Measurements from ENCODE around the gene MCAT. TPM values are rescaled to one million over a fixed set of nuclear protein-coding genes. Genes with fewer than 3 reads are reported as not detected.
A peak's percentile ranks its signal among the peaks of the same experiment; 100 is the strongest.

The MCAT gene
- total RNA-seq, 2 experiments from 2014 or later: 14.8 to 15.0 TPM

GRCh38 chr22:43131773-43132501 is 11.3 kb downstream of the MCAT start:
- CTCF ChIA-PET: no interaction called here
- intact Hi-C loops (cut with micrococcal nuclease): no loop called here
- POLR2A ChIA-PET: interaction anchor here (0.9 kb wide), 1 partner anchor 517 kb away, joined by 3 read pairs; the partner anchor contains the start of gene POLDIP3
- no peak for ATAC-seq
- Mint-ChIP-seq H3K27me3 (no peaks in the 10 kb centered on the region), H3K36me3 (ENCODE audit: low read depth) (peaks cover 26% of the 10 kb centered on the region), H3K4me3 (no peak overlapping the region), H3K9me3 (no peaks in the 10 kb centered on the region), H3K4me1 (ENCODE audit: low read depth) (peaks cover 15% of the 10 kb centered on the region), H3K27ac (no peak overlapping the region)
- TF ChIP-seq CTCF (IDR thresholded peaks at IDR 0.05): no peak
- no peak for DNase-seq

- DNase-seq (no peak), ATAC-seq (no peak)
- peaks cover 17% of the 10 kb centered on the region for H3K4me1 Mint-ChIP-seq (ENCODE audit: low read depth)
- intact Hi-C loops (cut with micrococcal nuclease): no loop called here
- CTCF ChIA-PET: interaction anchor here (0.7 kb wide), 1 partner anchor 9 kb away, joined by 3 read pairs; no protein-coding TSS in a partner anchor
- POLR2A ChIA-PET: interaction anchor here (1.1 kb wide), 1 partner anchor 165 kb away, joined by 3 read pairs; no protein-coding TSS in a partner anchor
- peaks cover 22% of the 10 kb centered on the region for H3K36me3 Mint-ChIP-seq (ENCODE audit: low read depth)
- no peak for TF ChIP-seq CTCF (IDR thresholded peaks at IDR 0.05)
- H3K27me3 Mint-ChIP-seq: no peaks in the 10 kb centered on the region
- H3K4me3 Mint-ChIP-seq: no peak overlapping the region
- no peak overlapping the region for H3K27ac Mint-ChIP-seq
- no peaks in the 10 kb centered on the region for H3K9me3 Mint-ChIP-seq
These were observed 13.5 kb downstream of the MCAT start for GRCh38 chr22:43129426-43130425.

GRCh38 chr22:43128928-43129424 is 14.2 kb downstream of the MCAT start:
- CTCF ChIA-PET: no interaction called here
- no peak for ATAC-seq
- Mint-ChIP-seq H3K36me3 (ENCODE audit: low read depth) (peaks cover 17% of the 10 kb centered on the region), H3K27ac (no peak overlapping the region), H3K4me1 (ENCODE audit: low read depth) (peaks cover 17% of the 10 kb centered on the region), H3K27me3 (no peaks in the 10 kb centered on the region), H3K9me3 (no peaks in the 10 kb centered on the region), H3K4me3 (no peak overlapping the region)
- intact Hi-C loops (cut with micrococcal nuclease): no loop called here
- no peak for TF ChIP-seq CTCF (IDR thresholded peaks at IDR 0.05)
- POLR2A ChIA-PET: no interaction called here
- peak; percentile 14 for DNase-seq

- Mint-ChIP-seq H3K27ac (no peak overlapping the region), H3K27me3 (no peaks in the 10 kb centered on the region), H3K4me3 (no peak overlapping the region), H3K9me3 (no peaks in the 10 kb centered on the region), H3K36me3 (ENCODE audit: low read depth) (peaks cover 10% of the 10 kb centered on the region), H3K4me1 (ENCODE audit: low read depth) (peaks cover 17% of the 10 kb centered on the region)
- DNase-seq (no peak), ATAC-seq (no peak)
- TF ChIP-seq CTCF (IDR thresholded peaks at IDR 0.05): no peak
- POLR2A ChIA-PET: no interaction called here
- intact Hi-C loops (cut with micrococcal nuclease): no loop called here
- CTCF ChIA-PET: no interaction called here
These were observed 15.1 kb downstream of the MCAT start for GRCh38 chr22:43128116-43128515.

Measured in activated CD8-positive, alpha-beta T cell treated with anti-CD3 and anti-CD28 coated beads for 36 hours (primary cell).